GM18517 (cell line): ENCODE results near the gene PSMG3.
"Not testable (repeated sequence)": the region's sequence is repeated elsewhere in the genome, so short reads cannot be mapped to it uniquely, and the experiment has no call there.

Source experiments
- ATAC-seq: cut with Tn5 transposase; IDR thresholded peaks from one replicate; pipeline ENCODE4 v1.9.1; 2021; ENCODE audit warnings: mild to moderate bottlenecking, moderate library complexity; ENCODE audit not compliant: unreplicated experiment

The PSMG3 gene

DNA sequence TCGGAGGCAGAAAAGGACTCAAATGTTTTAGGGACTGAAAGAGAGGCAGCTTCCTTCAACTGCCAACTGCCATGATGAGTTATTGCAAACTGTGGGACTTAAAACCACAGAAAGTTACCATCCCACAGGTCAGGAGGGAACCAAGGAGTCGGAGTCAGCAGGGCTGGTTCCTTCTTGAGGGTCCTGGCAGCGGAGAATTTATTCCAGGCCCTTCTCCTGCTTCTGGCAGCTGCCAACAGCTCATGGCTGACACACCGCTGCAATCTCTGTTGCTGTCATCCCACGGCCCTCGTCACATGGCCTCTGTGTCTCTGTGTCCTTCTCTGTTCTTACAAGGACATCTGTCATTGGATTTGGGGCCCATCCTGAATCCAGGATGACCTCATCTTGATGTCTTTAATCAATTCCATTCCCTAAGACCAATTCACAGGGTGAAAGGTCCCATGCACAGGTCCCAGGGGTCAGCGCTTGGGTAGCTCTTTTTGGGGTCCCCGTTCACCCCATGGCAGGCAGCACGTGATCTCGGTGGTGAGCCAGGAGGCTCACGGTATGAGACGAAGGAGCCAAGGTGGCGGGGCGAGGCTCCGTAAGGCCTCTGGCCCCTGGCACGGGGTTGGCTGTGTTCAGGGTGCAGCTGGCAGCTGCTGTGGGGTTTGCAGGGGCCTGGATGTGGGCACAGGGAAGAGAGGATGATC lies 27.4 kb upstream of the PSMG3 start:
- no peak for ATAC-seq

DNA sequence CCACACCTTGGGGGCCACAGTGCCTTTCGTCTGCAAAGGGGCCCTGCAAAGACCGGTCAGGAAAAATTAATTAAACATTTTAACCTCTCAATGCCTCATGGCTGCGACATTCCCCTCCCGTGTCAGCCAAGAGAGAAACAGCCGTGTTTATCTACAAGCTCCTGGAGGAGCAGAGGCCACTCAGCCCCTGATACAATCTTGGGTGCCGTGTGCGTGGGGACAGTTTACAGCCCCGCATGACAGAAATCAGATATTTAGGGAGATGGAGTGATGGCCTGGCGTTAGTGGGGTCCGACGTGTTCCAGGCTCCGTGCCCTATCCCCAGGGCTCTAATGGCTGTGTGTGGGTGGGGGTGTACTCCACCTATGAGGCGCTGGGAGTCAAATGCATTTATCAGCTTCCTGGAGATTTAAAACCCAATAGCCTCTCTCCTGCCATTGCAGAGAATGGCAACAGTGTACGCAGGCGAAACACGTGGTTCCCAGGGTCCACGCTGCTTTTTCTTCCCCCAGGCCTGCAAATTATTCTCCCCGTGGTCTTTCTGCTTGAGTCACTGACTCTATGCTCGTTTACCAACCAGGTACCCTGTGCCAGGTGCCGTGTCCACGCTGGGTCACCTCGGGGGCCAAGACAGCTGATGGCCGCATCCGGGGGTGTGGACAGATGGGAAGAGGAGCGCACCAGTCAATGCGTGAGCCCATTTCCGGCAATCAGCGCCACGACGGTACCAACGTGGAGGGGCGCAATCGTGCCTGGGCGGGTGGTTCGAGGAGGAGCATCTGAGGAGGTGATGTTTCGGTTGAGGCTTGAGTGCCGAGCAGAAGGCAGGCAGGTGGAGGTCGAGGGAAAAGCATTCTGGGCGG lies 26.6 kb upstream of the PSMG3 start:
- no peak for ATAC-seq

DNA sequence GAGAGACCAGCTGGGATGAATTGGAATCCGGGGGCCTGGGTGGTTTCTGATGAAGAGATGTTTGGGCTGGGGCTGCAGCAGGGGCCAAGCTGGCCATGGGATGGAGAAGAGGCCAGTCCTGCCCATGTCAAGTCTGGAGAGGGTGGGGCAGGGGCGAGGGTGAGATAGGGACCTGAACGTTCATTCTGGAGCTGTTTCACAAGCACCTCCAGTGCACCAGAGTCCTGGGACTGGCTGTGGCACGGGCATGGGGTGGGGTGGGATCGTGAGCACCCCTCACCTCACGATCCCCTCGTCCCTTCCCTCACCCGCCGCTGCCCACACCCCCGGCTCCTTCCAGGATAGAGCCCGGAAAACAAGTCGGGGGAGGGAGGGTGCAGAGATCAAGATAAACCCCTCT lies 25.8 kb upstream of the PSMG3 start:
- no peak for ATAC-seq

DNA sequence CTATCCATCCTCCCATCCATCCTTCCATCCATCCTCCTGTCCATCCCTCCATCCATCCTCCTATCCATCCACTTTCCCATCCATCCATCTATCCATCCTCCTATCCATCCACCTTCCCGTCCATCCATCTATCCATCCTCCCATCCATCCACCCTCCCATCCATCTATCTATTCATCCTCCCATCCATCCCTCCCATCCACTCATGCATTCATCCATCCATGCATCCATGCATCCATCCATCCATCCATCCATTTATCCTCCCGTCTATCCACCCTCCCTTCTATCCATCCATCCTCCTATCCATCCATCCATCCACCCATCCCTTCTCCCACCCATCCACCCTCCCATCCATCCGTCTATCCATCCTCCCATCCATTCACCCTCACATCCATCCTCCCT lies 25.2 kb upstream of the PSMG3 start:
- no peak for ATAC-seq

DNA sequence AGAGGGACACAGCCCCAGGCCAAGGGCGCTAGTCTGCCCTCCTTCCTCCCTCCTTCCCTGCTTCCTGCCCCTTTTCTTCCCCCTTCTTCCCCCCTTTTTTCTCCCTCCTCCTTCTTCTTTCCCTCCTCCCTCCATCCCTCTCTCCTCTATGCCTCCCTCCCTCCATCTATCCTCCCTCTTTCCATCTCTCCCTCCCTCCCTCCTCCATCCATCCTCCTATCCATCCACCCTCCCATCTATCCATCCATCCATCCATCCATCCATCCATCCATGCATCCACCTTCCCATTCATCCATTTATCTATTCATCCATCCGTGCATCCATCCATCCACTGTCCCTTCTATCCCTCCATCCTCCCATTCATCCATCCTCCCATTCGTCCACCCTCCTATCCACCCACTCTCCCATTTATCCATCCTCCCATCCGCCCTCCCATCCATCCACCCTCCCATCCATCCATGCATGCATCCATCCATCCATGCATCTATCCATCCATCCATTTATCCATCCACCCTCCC lies 24.1 kb upstream of the PSMG3 start:
- ATAC-seq, result no peak

DNA sequence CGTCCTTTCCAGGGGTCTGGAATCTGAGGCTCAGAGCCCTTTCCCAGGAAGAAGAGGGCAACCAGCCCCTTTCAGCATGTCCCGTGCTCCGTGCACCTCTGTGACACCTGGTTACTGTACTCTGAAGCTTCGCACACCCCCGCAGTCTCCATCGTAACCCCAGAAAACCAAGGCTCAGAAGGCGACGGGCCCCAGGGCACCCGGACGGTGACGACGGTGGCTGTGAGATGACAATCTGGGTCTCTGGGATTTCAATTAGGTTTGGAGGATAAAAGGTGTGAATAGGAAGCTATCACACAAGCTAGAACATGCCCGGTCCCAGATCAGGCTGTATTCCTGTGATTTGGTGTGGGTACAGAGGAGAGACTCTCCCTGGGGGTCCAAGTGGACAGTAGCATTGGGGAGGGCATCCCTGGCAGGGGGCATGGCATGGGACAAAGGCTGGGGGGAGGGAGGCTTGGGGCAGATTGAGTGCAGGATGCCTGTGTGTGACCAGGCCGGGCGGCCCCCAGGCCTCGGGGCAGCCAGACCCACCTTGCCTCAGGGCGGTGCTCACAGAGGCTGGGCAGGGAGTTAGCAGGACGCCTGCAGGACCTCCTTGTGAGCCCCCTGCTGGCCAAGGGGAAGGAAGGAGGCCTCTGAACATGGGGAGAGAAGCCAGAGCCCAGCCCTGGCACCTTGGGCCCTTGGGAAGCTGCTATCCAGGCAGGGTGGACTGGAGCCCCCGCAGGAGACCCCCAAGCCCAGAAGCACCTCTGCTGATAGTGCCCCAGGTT lies 23.4 kb upstream of the PSMG3 start:
- ATAC-seq, result no peak

- ATAC-seq, result no peak
These were observed 22.6 kb upstream of the PSMG3 start for GRCh38 chr7:1592299-1592871.

DNA sequence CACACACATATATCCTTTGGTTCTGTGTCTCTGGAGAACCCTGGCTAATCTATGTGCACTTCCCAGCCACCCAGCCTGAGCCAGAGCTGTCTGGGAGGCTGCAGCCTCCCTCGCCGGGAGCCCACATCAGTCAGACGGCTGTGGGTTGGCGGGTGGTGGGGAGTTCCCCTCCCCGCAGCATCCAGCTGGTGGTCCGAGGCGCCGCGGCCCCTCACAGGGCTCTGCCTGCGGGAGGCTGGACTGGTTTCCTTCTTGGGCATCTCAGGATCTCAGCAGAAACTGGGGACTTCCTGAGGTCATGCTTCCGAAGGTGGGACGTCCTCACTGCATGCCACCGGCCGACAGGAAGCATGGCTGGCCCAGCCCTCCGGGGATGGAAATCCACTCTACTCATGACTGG lies 22.0 kb upstream of the PSMG3 start:
- no peak for ATAC-seq

GRCh38 chr7:1591396-1591795 lies 21.6 kb upstream of the PSMG3 start:
- no peak for ATAC-seq

- no peak for ATAC-seq
These were observed 21.1 kb upstream of the PSMG3 start for GRCh38 chr7:1590887-1591286.

DNA sequence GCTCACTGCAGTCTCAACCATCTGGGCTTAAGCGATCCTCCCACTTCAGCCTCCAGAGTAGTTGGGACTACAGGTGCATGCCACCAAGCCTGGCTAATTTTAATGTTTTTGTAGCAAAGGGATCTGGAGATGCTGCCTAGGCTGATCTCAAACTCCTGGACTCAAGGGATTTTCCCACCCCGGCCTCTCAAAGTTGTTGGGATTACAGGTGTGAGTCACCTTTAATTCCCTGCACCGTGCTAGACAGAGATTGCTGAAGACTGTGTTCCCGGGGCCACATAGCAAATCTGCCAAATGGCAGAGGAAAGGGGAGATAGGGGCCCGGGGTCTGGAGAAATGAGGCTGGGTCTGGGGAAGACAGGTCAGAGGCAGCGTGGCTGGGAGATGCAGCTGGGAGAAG lies 20.6 kb upstream of the PSMG3 start:
- ATAC-seq, result no peak

GRCh38 chr7:1588978-1589377 lies 19.1 kb upstream of the PSMG3 start:
- ATAC-seq, result no peak

GRCh38 chr7:1587738-1588137 lies 17.9 kb upstream of the PSMG3 start:
- no peak for ATAC-seq

- ATAC-seq, result no peak
These were observed 17.2 kb upstream of the PSMG3 start for GRCh38 chr7:1586827-1587705.

DNA sequence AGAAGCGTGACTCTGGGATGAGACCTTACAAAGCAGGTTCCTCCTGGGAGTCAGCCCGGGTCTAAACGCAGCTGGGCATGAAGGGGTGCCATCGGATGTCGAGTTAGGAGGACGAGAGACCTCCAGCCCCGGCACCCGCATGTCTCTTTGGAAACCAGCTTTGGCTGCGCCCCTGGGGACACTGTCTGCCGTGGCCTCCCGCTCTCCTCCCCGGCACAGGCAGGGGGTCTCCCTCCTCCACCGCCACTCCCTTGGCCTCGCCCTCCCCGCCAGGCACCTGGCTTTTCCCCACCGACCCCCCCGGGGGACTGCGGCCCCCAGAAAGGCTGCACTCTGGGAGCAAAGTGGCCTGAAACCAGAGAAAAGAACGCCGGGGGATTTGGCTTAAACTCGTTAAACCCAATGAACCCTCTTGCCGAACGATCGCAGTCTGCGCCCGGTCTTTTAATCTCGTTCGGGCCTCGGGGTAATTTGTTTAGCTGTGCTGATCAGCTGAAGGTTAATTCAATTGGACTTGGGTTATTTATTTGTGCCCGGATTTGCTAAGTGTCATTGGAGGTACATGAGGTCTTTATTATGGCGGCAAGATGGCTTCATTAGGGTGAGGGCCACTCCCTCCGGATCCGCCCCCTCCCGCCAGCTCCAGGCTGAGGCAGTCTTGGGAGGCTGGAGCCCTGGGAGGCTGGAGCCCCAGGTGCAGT lies 16.4 kb upstream of the PSMG3 start:
- ATAC-seq, result no peak

DNA sequence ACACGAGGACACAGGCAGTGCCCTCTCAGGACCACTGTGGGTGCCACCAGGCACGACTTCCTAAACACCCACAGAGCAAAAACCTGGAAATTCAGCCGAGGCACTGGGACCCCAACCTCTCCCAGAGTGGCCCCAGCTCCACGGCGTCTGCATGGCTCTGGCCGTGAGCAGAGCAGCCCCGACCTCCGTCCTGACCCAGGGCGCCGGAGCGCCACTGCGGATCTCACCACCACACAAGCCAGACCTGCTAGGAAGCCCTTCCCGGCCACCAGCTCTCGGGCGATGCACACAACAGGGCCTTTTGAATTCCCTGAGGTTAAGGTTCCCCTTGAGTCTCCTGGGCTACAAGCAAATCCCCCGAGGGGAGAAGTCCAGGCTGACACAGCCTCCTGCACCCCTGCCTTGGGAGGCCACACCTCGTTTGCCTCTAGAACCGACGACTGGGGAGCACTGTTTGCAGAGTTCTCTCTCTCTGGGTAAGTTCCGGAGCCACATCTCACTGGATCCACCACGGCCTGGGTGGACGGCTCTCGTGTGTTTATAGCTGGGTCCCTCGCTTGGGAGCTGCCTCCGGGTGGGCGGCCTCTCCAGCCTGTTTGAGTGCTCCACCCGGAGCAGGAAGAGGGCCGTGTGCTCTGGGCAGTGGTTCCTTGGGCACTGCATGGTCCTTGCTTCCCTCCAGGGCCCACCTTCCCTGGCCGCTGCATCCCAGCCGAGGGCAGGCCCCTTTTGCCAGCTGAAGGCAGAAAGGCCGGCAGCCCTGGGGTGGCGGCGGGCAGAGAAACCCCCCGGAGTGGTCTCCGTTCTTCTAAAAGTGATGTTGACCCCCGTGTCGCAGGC lies 15.5 kb upstream of the PSMG3 start:
- no peak for ATAC-seq

DNA sequence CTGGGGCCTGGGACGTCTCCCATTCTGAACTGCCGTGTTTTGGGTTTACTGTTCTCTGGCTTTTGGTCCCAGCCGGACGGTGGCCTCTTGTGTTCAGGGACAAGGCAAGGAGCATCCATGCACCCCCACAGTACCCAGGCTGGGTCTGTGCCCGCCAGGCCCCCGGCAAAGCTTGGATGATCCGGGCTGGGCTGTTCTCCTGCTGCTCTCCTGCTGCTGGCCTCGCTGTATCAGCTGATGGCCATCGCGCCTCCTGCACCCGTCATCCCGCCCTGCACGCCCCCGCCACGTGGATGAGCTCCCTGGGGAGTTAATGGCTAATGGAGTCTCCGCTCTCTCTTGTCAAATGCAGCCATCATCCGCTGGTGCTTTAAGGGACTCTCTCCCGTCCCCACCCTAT lies 14.9 kb upstream of the PSMG3 start:
- no peak for ATAC-seq

- not testable (repeated sequence) for ATAC-seq
These were observed 13.6 kb upstream of the PSMG3 start for GRCh38 chr7:1583241-1583930.
